ENCODE measurements around the gene PLAAT4.
"Not testable (repeated sequence)": the region's sequence is repeated elsewhere in the genome, so short reads cannot be mapped to it uniquely, and the experiment has no call there.

PLAAT4 gene

GRCh38 chr11:63543711-63544110 is 7.1 kb downstream of the PLAAT4 start:
- DNase-seq (ENCODE audit: low spot score), result no peak

GRCh38 chr11:63547061-63547460 is 10.5 kb downstream of the PLAAT4 start:
- no peak for DNase-seq (ENCODE audit: low spot score)

DNA sequence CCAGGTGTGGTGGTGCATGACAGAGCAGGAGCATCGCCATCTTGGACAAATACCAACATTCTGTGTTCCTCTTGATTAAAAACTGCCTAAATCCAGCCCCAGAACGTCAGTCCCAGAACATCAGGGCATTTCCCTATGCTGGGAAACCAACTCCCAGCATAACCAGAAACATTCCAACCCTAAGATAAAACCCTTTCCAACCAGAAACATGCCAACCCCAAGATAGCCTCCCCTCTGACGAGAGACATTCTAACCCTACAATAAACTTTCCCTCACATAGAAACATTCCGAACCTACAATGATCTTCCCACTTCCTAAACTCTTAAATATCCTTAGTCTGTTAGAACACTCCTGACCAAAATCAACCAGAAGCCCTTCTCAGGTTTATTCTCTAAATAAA is 11.6 kb downstream of the PLAAT4 start:
- no peak for DNase-seq (ENCODE audit: low spot score)

- no peak for DNase-seq (ENCODE audit: low spot score)
Measured at GRCh38 chr11:63549411-63549810, 12.8 kb downstream of the PLAAT4 start.

DNA sequence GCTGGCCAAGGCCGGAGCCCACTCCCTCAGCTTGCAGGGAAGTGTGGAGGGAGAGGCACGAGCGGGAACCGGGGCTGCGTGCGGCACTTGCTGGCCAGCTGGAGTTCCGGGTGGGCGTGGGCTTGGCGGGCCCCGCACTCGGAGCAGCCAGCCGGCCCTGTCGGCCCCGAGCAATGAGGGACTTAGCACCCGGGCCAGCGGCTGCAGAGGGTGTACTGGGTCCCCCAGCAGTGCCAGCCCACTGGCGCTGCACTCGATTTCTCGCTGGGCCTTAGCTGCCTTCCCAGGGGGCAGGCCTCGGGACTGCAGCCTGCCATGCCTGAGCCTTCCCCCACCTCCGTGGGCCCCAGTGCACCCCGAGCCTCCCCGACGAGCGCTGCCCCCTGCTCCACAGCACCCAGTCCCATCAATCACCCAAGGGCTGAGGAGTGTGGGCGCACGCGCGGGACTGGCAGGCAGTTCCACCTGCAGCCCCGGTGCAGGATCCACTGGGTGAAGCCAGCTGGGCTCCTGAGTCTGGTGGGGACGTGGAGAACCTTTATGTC is 13.6 kb downstream of the PLAAT4 start:
- not testable (repeated sequence) for DNase-seq (ENCODE audit: low spot score)

- DNase-seq (ENCODE audit: low spot score), result peak; percentile 45
Measured at GRCh38 chr11:63551091-63551888, 14.7 kb downstream of the PLAAT4 start.

DNA sequence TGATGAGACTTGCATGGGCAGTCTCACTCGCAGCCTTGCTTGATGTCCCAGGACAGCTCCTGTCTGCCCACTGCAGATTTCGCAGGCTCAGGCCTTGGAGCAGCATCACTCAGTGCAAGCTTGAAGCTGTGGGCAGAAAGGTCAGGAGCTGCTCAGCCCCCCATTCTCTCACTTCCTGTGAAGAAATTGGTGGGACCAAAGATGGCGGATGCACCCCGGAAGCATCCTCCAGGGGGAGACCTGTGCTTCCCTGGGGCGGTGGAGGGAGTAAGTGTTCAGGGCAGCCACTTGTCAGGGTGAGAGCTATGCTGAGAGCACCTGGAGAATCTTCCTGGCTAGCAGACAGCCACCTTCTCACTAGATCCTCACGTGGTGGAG is 15.3 kb downstream of the PLAAT4 start:
- DNase-seq (ENCODE audit: low spot score), result peak; percentile 21

- no peak for DNase-seq (ENCODE audit: low spot score)
Measured at GRCh38 chr11:63552921-63553320, 16.3 kb downstream of the PLAAT4 start.

DNA sequence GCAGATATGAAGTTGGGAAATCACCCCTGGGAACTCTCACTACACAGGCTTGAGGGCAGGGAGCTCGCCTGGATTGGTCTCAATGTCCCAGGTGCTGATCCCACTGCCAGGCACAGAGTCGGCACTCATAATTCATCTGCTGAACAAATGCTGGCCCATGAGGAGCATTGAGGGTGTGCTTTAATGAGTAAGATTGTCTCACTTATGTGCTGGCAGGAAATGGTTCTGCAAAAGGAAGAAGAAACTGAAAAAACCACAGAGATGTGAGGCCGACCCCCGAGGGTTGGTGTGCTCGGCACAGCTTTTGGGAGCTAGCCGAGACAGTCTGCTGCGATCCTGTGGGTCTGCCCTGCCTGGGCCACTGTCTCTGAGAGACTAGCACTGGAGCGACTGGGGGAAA is 17.2 kb downstream of the PLAAT4 start:
- peak; percentile 79 for DNase-seq (ENCODE audit: low spot score)

DNA sequence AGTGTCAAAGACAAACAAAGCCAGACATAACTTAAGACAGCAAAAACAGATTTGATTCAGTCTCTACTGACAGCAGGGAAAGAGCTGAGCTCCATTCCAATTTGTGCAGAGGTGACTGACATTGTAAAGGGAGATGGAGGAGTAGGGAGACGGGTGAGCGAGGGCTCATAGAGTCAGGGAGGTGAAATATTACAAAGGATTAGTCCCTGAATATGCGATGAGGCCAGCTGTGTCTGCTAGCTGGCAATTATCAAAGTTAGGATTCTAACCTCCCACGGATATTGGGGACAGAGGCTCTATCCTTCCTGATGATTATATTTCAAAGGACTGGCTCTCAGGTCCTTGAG is 18.2 kb downstream of the PLAAT4 start:
- no peak for DNase-seq (ENCODE audit: low spot score)

GRCh38 chr11:63556404-63557013 is 19.9 kb downstream of the PLAAT4 start:
- no peak for DNase-seq (ENCODE audit: low spot score)

DNA sequence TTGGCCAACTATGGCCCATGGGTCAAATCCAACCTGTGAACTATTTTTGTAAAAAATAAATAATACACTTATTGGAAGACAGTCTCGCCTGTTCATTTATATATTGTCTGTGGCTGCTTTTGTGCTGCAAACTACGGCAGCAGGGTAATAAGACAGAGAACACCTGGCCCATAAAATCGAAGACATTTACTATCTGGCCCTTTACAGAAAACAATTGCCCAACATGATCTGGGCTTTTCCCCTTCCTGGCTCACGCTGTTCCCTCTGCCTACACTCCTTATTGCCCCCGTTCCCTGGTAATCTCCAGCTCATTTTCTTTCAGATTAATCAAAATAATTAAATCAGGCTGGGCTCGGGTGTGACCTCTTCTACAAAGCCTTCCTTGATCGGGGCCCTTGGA is 21.0 kb downstream of the PLAAT4 start:
- no peak for DNase-seq (ENCODE audit: low spot score)

- DNase-seq (ENCODE audit: low spot score), result no peak
Measured at GRCh38 chr11:63558459-63559157, 22.0 kb downstream of the PLAAT4 start.

DNA sequence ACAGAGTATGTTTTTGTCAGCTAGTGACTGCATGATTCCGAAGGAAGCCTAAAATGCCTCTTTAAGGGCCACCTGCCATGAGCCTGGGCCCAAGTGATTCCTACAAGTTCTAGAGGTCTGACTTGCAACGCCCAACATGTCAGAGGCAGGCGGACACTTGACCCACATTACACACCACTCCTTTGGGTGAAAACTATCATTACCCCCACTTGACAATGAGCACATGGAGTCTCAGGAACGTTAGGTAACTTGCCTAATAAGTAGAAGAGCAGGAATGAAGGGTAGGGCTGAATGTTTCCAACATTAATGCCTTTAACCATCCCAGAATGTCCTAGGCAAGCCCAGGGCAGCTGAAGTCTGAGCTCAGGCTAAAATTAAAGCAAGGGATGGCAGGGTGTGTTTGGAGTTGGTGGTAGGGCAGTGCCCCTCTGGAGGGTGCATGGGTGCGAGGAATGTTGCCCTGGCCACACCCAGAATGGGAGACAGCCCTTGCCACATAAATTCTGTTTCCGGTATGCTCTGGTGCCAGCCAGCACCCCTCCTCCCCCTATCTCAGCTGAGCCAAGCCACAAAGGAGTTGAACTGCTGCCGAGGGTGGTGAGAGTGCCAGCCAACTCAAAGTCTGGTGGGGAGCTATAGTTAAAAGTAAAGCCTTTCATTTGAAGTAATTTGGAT is 24.0 kb downstream of the PLAAT4 start:
- peak; percentile 56 for DNase-seq (ENCODE audit: low spot score)

GRCh38 chr11:63563201-63564055 is 26.8 kb downstream of the PLAAT4 start, which contains the start of gene PLAAT2:
TSS of gene PLAAT2 (minus strand) at chr11:63563379. CDS start at chr11:63563324, 55 bp downstream.
- no peak for DNase-seq (ENCODE audit: low spot score)

- peak; percentile 59 for DNase-seq (ENCODE audit: low spot score)
Measured at GRCh38 chr11:63564056-63564774, 27.6 kb downstream of the PLAAT4 start.

DNA sequence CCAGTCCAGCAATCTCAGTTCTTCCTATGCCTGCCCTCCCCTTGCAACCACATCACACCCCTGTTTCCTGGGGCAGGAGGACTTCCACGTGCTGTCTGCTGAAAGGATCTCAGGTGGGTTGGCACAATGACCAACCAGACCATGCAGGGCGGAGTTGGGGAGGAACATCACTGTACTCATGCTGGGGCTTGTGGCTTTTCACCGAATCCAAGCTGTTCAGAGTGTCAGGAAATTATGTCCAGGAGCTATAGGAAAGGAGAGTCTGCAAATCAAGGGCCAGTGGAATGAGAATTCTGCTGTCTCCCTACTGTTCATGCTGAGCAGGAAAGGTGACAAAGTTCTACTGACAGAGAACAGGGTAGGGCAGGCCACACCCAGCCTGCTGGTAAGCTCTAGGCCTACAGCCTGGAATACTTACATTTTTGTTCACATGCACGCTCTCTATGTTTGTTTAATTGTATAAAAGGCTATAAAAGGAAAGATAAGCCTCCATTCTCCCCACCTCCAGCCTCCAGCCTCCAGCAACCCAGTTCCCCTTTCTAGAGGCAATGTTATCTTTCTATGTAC is 28.3 kb downstream of the PLAAT4 start:
- DNase-seq (ENCODE audit: low spot score), result no peak

- DNase-seq (ENCODE audit: low spot score), result peak; percentile 94
Measured at GRCh38 chr11:63567044-63567840, 30.6 kb downstream of the PLAAT4 start.

- DNase-seq (ENCODE audit: low spot score), result no peak
Measured at GRCh38 chr11:63569570-63569969, 33.0 kb downstream of the PLAAT4 start.
